ENCODE measurements around the gene ACAP2.

DNA sequence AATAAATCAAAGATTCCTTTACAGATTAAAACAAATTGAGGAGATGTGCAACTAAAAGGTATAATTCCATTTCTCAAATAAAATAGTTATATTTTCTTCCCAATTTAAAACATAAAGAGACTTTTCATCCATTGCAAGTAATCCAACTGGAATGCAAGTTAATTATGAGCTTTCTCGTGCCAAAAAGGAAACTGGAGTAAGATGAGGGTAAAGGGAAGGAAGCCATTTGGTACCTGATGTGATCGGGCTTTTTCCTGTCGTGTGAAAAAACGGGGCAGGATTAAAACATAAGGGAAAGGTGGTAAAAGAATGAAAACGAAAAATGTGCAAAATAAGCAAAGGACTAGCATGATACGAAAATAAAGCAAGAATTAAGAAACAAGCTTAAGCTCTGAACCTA lies 130.1 kb downstream of the ACAP2 start:
- TF ChIP-seq, protein P1, sequence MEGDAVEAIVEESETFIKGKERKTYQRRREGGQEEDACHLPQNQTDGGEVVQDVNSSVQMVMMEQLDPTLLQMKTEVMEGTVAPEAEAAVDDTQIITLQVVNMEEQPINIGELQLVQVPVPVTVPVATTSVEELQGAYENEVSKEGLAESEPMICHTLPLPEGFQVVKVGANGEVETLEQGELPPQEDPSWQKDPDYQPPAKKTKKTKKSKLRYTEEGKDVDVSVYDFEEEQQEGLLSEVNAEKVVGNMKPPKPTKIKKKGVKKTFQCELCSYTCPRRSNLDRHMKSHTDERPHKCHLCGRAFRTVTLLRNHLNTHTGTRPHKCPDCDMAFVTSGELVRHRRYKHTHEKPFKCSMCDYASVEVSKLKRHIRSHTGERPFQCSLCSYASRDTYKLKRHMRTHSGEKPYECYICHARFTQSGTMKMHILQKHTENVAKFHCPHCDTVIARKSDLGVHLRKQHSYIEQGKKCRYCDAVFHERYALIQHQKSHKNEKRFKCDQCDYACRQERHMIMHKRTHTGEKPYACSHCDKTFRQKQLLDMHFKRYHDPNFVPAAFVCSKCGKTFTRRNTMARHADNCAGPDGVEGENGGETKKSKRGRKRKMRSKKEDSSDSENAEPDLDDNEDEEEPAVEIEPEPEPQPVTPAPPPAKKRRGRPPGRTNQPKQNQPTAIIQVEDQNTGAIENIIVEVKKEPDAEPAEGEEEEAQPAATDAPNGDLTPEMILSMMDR (conservative IDR thresholded peaks at IDR 0.05; ENCODE audit: low read length): no peak
- no peak for TF ChIP-seq EZH2phosphoT487 (IDR thresholded peaks at IDR 0.05; ENCODE audit: borderline replicate concordance, low read depth, low read length)

All from OCI-LY7 (cell line).